HL-60 (cell line): ENCODE measurements around the gene CTCF.

ENCODE experiments used
- DNase-seq, 2 experiments: peaks; one replicate each; pipeline ENCODE4 v3.0.0-alpha.2; 2010 to 2020; ENCODE audit warnings: low read depth in 1 of 2, low spot score in 1 of 2
- H3K27ac ChIP-seq: fragments of 250-450 bp; sonication (Bioruptor Pico); replicated peaks from 2 replicates; pipeline ENCODE4 v1.5.1; 2020; ENCODE audit warnings: mild to moderate bottlenecking, moderate library complexity
- H3K27me3 ChIP-seq: fragments of 250-450 bp; sonication (Bioruptor Pico); 2 replicates; pipeline ENCODE4 v1.5.1; 2021; ENCODE audit warnings: mild to moderate bottlenecking, moderate library complexity; ENCODE audit not compliant: insufficient read depth, poor library complexity, severe bottlenecking
- H3K4me3 ChIP-seq: replicated peaks from 2 replicates; pipeline ENCODE4 v1.5.1; 2011; ENCODE audit warnings: mild to moderate bottlenecking, control low read depth, low read length; ENCODE audit not compliant: insufficient read depth
- GABPA ChIP-seq: IDR thresholded peaks from 2 replicates; pipeline ENCODE4 v1.6.1; 2012; ENCODE audit warnings: low read depth
- POLR2AphosphoS5 ChIP-seq: IDR thresholded peaks from 2 replicates; pipeline ENCODE4 v1.6.1; 2012; ENCODE audit warnings: low read depth
- REST ChIP-seq: IDR thresholded peaks from 2 replicates; pipeline ENCODE4 v1.6.1; 2012; ENCODE audit warnings: low read depth; ENCODE audit not compliant: insufficient replicate concordance
- SPI1 ChIP-seq: IDR thresholded peaks from 2 replicates; pipeline ENCODE4 v1.6.1; 2012; ENCODE audit warnings: low read depth, mild to moderate bottlenecking, borderline replicate concordance
- TF ChIP-seq, protein P1 (sequence below): IDR thresholded peaks from one replicate; pipeline ENCODE4 v1.5.1; 2011; ENCODE audit warnings: low read length, control low read depth, inconsistent platforms; ENCODE audit not compliant: insufficient read depth

The CTCF gene

GRCh38 chr16:67551972-67552371 lies 10.4 kb upstream of the CTCF start:
- H3K27ac ChIP-seq = no peak overlapping the region; the same call in 1 of the 2 replicates
- no peak for TF ChIP-seq SPI1
- no peak for TF ChIP-seq GABPA
- no peaks in the 10 kb centered on the region for H3K27me3 ChIP-seq
- no peak for DNase-seq
- H3K4me3 ChIP-seq = no peak overlapping the region

- peak overlapping the region; percentile 23; the same call in 1 of the 2 replicates for H3K27ac ChIP-seq
- H3K4me3 ChIP-seq = no peak overlapping the region
- TF ChIP-seq, protein P1, sequence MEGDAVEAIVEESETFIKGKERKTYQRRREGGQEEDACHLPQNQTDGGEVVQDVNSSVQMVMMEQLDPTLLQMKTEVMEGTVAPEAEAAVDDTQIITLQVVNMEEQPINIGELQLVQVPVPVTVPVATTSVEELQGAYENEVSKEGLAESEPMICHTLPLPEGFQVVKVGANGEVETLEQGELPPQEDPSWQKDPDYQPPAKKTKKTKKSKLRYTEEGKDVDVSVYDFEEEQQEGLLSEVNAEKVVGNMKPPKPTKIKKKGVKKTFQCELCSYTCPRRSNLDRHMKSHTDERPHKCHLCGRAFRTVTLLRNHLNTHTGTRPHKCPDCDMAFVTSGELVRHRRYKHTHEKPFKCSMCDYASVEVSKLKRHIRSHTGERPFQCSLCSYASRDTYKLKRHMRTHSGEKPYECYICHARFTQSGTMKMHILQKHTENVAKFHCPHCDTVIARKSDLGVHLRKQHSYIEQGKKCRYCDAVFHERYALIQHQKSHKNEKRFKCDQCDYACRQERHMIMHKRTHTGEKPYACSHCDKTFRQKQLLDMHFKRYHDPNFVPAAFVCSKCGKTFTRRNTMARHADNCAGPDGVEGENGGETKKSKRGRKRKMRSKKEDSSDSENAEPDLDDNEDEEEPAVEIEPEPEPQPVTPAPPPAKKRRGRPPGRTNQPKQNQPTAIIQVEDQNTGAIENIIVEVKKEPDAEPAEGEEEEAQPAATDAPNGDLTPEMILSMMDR = no peak
- peak in 1 of 2 experiments; percentile 28 for DNase-seq
- H3K27me3 ChIP-seq = no peaks in the 10 kb centered on the region
These were observed 9.8 kb upstream of the CTCF start for GRCh38 chr16:67552476-67552875.

DNA sequence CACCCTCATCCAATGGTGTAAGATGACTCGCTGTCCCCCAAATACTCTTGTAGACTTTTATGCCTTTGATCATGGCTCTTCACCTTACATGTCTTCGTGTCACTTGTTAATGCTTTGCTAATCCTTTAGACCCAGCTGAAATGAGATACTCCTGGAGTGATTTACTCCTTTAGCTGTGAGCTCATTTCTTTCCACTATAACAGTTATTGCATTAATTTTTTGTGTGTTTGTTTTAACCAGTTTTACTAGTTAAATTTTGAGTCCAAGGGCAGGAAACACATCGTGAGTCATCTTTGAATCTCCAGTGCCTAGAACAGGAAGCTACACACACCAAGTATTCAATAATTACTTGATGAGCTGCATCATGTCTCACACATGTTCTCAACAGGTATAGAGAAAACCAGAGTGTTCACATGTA lies 6.5 kb upstream of the CTCF start:
- TF ChIP-seq SPI1 = no peak
- TF ChIP-seq, protein P1 = no peak
- no peak for TF ChIP-seq POLR2AphosphoS5
- TF ChIP-seq REST = no peak
- TF ChIP-seq GABPA = no peak
- Histone ChIP-seq H3K27ac (peak overlapping the region; percentile 34), H3K4me3 (no peak overlapping the region), H3K27me3 (no peaks in the 10 kb centered on the region)
- peak in 1 of 2 experiments; percentile 25 for DNase-seq

GRCh38 chr16:67558859-67559258 lies 3.5 kb upstream of the CTCF start:
- TF ChIP-seq REST (no peak), GABPA (no peak), POLR2AphosphoS5 (no peak), SPI1 (no peak)
- TF ChIP-seq, protein P1 = no peak

More at GRCh38 chr16:67558859-67559258, 3.5 kb upstream of the CTCF start:
- Histone ChIP-seq H3K27me3 (no peaks in the 10 kb centered on the region), H3K4me3 (no peak overlapping the region), H3K27ac (no peak overlapping the region)
- DNase-seq = no peak
